Endothelial cell of umbilical vein (primary cell): ENCODE measurements around the gene ASS1. TPM values are rescaled to one million over a fixed set of nuclear protein-coding genes. Genes with fewer than 3 reads are reported as not detected.

Experiments used
- BruUV-seq: library from RNA; stranded (reverse); fragments of 400-500 nt; replicated peaks from 2 replicates; lab custom pipeline; 2021; lab: Mats Ljungman, UMichigan
- CTCF ChIA-PET: fragments of 300-600, 350-600 bp; sonication (Branson Sonifier 250); formaldehyde crosslinking; loops from one replicate; lab custom pipeline; 2021; ENCODE audit warnings: antibody characterized with exemption, inconsistent platforms; lab: Charles Lee
- POLR2A ChIA-PET: fragments of 300-600, 350-600 bp; sonication (Branson Sonifier 250); formaldehyde crosslinking; loops from one replicate; lab custom pipeline; 2021; ENCODE audit warnings: antibody characterized with exemption, inconsistent platforms; lab: Charles Lee
- DNase-seq: peaks from one replicate; pipeline ENCODE4 v3.0.0-alpha.2; 2011; ENCODE audit warnings: low read depth, low spot score
- FAIRE-seq: peaks from 2 replicates; lab custom pipeline; 2011; peaks lifted over from hg19 to GRCh38; lab: Jason Lieb, UNC
- H2AFZ ChIP-seq: 2 replicates; pipeline ENCODE4 v1.6.0; 2012; ENCODE audit warnings: low read depth, low read length, control low read depth, inconsistent platforms
- H3K27ac ChIP-seq: 2 replicates; pipeline ENCODE4 v1.5.1; 2011; ENCODE audit warnings: low read depth, mild to moderate bottlenecking, control low read depth, low read length, moderate library complexity; ENCODE audit not compliant: insufficient read depth
- H3K27me3 ChIP-seq, 2 experiments: 2 replicates each; pipeline versions ENCODE4 v1.6.0 to v1.6.1; 2011; ENCODE audit warnings: low read length in 2 of 2, mixed read lengths in 1 of 2; ENCODE audit not compliant: control insufficient read depth in 2 of 2, insufficient read depth in 2 of 2
- H3K36me3 ChIP-seq, 2 experiments: 2 replicates in 1 of 2; 3 replicates in 1 of 2; pipeline ENCODE4 v1.5.1; 2011; ENCODE audit warnings: low read length in 2 of 2, mild to moderate bottlenecking in 1 of 2, moderate library complexity in 1 of 2; ENCODE audit not compliant: control insufficient read depth in 2 of 2, insufficient read depth in 2 of 2; ENCODE audit errors: extremely low read depth in 1 of 2
- H3K4me1 ChIP-seq: 3 replicates; pipeline ENCODE4 v1.5.1; 2011; ENCODE audit warnings: mild to moderate bottlenecking, low read length; ENCODE audit not compliant: control insufficient read depth, insufficient read depth; ENCODE audit errors: extremely low read depth
- H3K4me2 ChIP-seq: 2 replicates; pipeline ENCODE4 v1.6.1; 2011; ENCODE audit warnings: low read length, control low read depth, mixed read lengths; ENCODE audit not compliant: insufficient read depth
- H3K4me3 ChIP-seq, 3 experiments: fragments of 200-600 bp in 1 of 3; sonication (generic), shearing (Covaris generic) in 1 of 3; replicated peaks in 1 of 3; 2 replicates each; pipeline ENCODE4 v1.5.1; 2011 to 2016; ENCODE audit warnings: control low read depth in 3 of 3, low read length in 3 of 3, mild to moderate bottlenecking in 2 of 3, inconsistent platforms in 1 of 3, low read depth in 1 of 3, moderate library complexity in 1 of 3; ENCODE audit not compliant: insufficient read depth in 1 of 3
- H3K79me2 ChIP-seq: 2 replicates; pipeline ENCODE4 v1.6.0; 2012; ENCODE audit warnings: low read length, inconsistent platforms; ENCODE audit not compliant: control insufficient read depth, insufficient read depth
- H3K9ac ChIP-seq: replicated peaks from 2 replicates; pipeline ENCODE3; 2011; ENCODE audit warnings: low read length, control low read depth; ENCODE audit not compliant: insufficient read depth; ENCODE audit errors: extremely low read depth
- H3K9me1 ChIP-seq: replicated peaks from 3 replicates; pipeline ENCODE4 v1.6.0; 2011; ENCODE audit warnings: mild to moderate bottlenecking, low read length; ENCODE audit not compliant: control insufficient read depth, insufficient read depth; ENCODE audit errors: extremely low read depth
- H3K9me3 ChIP-seq: replicated peaks from 2 replicates; pipeline ENCODE4 v1.5.1; 2012; ENCODE audit warnings: low read length, inconsistent platforms; ENCODE audit not compliant: control insufficient read depth, insufficient read depth
- H4K20me1 ChIP-seq: replicated peaks from 2 replicates; pipeline ENCODE3; 2011; ENCODE audit warnings: mild to moderate bottlenecking, low read length; ENCODE audit not compliant: control insufficient read depth, insufficient read depth; ENCODE audit errors: extremely low read depth
- EZH2 ChIP-seq: IDR thresholded peaks from 2 replicates; pipeline ENCODE4 v1.6.1; 2012; ENCODE audit warnings: borderline replicate concordance, low read depth, mild to moderate bottlenecking, moderate library complexity, low read length, inconsistent platforms; ENCODE audit not compliant: severe bottlenecking
- FOS ChIP-seq: IDR thresholded peaks from 2 replicates; pipeline ENCODE4 v1.6.1; 2011; ENCODE audit warnings: mild to moderate bottlenecking, low read length, moderate library complexity, borderline replicate concordance; ENCODE audit not compliant: insufficient read depth
- GATA2 ChIP-seq: IDR thresholded peaks from 2 replicates; pipeline ENCODE4 v1.7.0; 2011; ENCODE audit warnings: low read depth, mild to moderate bottlenecking, moderate library complexity, mixed read lengths, low read length; ENCODE audit not compliant: insufficient read length, insufficient read depth
- JUN ChIP-seq: IDR thresholded peaks from 2 replicates; pipeline ENCODE4 v1.6.1; 2011; ENCODE audit warnings: borderline replicate concordance, low read depth; ENCODE audit not compliant: insufficient read length, insufficient read depth
- MYC ChIP-seq: IDR thresholded peaks from one replicate; pipeline ENCODE4 v1.6.1; 2011; ENCODE audit warnings: mild to moderate bottlenecking, low read depth, low read length
- dilution Hi-C: fragments of 300-500 bp; cut with MboI; formaldehyde crosslinking; loops from one replicate; pipeline ENCODE4 v1.15.0; 2019; ENCODE audit warnings: low sequenced_read_pairs; ENCODE audit not compliant: extremely low pct_ligation_motif_present
- intact Hi-C: fragments of 100-400 bp; cut with micrococcal nuclease; formaldehyde crosslinking; loops from one replicate; pipeline ENCODE4 v1.10.0; 2022
- polyA plus RNA-seq, 4 experiments: library from polyadenylated mRNA; depleted of rRNA in 3 of 4; stranded (reverse) in 3 of 4; unstranded in 1 of 4; fragments of >200 nt; gene quantifications; 2 replicates each; pipeline versions ENCODE4 v1.2.1 to v1.2.3, GENCODE V29; 2011 to 2012; ENCODE audit warnings: missing spikeins in 1 of 4
- total RNA-seq: library from RNA; stranded (reverse); gene quantifications from 2 replicates; pipeline ENCODE4 v1.2.3, GENCODE V29; 2021
- TF ChIP-seq, protein P1 (sequence below): IDR thresholded peaks from 2 replicates; pipeline ENCODE4 v1.6.1; 2011; ENCODE audit not compliant: insufficient read depth, insufficient read length

ASS1 gene
- total and polyA plus RNA-seq, 2 donors (not counting 3 experiments of a cell fraction or from before 2014, with no cell fraction given): 3.6 to 12.4 TPM

DNA sequence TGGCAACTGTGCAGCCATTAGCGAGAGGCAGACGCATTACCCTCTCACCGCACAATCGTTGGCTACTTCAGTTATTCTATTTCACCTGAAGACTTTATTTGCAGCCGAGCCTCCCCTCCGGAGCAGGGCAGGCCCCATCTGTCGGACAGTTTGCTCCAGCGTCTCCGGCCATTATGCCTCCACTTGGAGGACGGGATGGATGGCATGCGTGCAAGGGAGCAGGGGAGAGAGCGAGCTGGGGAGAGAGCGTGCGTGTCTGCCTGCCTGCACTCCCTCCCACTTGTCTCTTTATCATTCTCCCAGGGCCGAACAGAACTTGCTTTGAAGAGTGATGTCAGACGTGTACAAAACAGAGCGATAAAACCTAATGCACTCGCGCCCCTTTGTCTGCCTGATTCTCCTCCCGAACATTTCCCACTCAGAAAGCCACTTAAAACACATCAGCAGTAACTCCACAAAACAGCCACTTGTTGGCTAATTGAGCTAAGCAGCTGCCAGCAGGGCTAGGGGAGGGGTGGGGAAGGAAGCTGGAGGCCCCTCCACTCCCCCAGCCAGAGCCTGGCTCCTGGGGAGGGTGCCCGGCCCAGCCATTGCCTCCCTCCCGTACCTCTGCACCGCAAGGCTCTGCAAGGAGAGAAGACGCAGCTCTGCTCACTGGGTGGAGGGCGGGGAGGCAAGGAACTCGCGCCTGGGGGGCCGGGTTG lies 91.2 kb downstream of the ASS1 start:
- dilution Hi-C loops (no loop called here), intact Hi-C loops (no loop called here)
- BruUV-seq: no TSS peak
- Histone ChIP-seq H4K20me1 (no peaks in the 10 kb centered on the region), H2AFZ (no peak overlapping the region), H3K27ac (no peak overlapping the region), H3K9me1 (no peaks in the 10 kb centered on the region), H3K36me3 (no peaks in the 10 kb centered on the region), H3K27me3 (peaks cover 32 to 38% of the 10 kb centered on the region in 2 experiments), H3K9ac (no peak overlapping the region), H3K9me3 (no peaks in the 10 kb centered on the region), H3K4me3 (no peak overlapping the region), H3K79me2 (no peaks in the 10 kb centered on the region), H3K4me1 (peaks cover 7% of the 10 kb centered on the region), H3K4me2 (no peak overlapping the region)
- TF ChIP-seq EZH2: peak; percentile 50
- no peak for TF ChIP-seq JUN
- DNase-seq (peak; percentile 8), FAIRE-seq (peak; percentile 8)
- CTCF ChIA-PET: interaction anchor here (0.6 kb wide), 1 partner anchor 10 kb away, joined by 4 read pairs; no protein-coding TSS in a partner anchor
- POLR2A ChIA-PET: no interaction called here

DNA sequence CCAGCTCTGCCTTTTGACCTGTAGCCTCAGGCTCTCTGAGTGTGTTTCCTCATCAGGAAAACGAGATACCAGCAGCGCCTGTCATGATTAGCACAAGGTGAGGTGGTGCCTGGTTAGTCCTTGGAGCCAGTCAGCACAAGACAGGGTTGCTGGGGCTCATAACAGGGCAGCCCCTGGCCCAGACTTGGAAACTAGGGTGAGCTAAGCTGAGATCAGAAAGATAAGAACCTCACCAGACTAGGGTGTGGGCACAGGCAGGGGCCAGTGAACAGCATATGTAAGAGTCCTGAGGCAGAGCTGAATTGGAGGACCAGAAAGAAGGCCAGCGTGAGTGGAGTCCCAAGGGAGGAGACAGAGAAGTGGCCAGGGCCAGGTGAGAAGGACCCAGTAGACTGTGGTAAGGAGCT lies 91.9 kb downstream of the ASS1 start:
- dilution Hi-C loops: no loop called here
- Histone ChIP-seq H4K20me1 (no peaks in the 10 kb centered on the region), H3K36me3 (no peaks in the 10 kb centered on the region), H3K9me3 (no peaks in the 10 kb centered on the region), H3K9me1 (no peaks in the 10 kb centered on the region), H3K79me2 (no peaks in the 10 kb centered on the region), H2AFZ (no peak overlapping the region), H3K4me3 (no peak overlapping the region), H3K9ac (no peak overlapping the region), H3K4me2 (no peak overlapping the region), H3K4me1 (peaks cover 7% of the 10 kb centered on the region), H3K27ac (no peak overlapping the region), H3K27me3 (peaks cover 32 to 38% of the 10 kb centered on the region in 2 experiments)
- BruUV-seq: no TSS peak
- no peak for DNase-seq
- POLR2A ChIA-PET: no interaction called here
- CTCF ChIA-PET: interaction anchor here (1.7 kb wide), 1 partner anchor 8 kb away, joined by 4 read pairs; no protein-coding TSS in a partner anchor
- intact Hi-C loops: no loop called here
- no peak for FAIRE-seq
- TF ChIP-seq GATA2 (no peak), JUN (no peak), EZH2 (no peak), MYC (no peak), FOS (no peak)
- TF ChIP-seq, protein P1, sequence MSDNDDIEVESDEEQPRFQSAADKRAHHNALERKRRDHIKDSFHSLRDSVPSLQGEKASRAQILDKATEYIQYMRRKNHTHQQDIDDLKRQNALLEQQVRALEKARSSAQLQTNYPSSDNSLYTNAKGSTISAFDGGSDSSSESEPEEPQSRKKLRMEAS: no peak
